ENCODE measurements around the gene JMJD8.
A peak's percentile ranks its signal among the peaks of the same experiment; 100 is the strongest.

Gene JMJD8

GRCh38 chr16:661184-661821 is 22.8 kb downstream of the JMJD8 start:
- TF ChIP-seq, protein P1, sequence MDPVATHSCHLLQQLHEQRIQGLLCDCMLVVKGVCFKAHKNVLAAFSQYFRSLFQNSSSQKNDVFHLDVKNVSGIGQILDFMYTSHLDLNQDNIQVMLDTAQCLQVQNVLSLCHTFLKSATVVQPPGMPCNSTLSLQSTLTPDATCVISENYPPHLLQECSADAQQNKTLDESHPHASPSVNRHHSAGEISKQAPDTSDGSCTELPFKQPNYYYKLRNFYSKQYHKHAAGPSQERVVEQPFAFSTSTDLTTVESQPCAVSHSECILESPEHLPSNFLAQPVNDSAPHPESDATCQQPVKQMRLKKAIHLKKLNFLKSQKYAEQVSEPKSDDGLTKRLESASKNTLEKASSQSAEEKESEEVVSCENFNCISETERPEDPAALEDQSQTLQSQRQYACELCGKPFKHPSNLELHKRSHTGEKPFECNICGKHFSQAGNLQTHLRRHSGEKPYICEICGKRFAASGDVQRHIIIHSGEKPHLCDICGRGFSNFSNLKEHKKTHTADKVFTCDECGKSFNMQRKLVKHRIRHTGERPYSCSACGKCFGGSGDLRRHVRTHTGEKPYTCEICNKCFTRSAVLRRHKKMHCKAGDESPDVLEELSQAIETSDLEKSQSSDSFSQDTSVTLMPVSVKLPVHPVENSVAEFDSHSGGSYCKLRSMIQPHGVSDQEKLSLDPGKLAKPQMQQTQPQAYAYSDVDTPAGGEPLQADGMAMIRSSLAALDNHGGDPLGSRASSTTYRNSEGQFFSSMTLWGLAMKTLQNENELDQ (tag by site-specific recombination; IDR thresholded peaks at IDR 0.05; ENCODE audit: low read depth) = no peak
- peak; percentile 42; the same call in 1 of the 2 replicates for TF ChIP-seq ZNF600 (tag by site-specific recombination; IDR thresholded peaks at IDR 0.05)
- peaks cover 0 to 57% of the 10 kb centered on the region in 2 experiments; a peak in 2 of 3 replicates for H3K36me3 ChIP-seq (ENCODE audit: control insufficient read depth in 2 of 2, insufficient read depth in 1 of 2, low read length in 2 of 2)
- H3K27ac ChIP-seq (ENCODE audit: extremely low read depth, low read depth, low read length) = no peak overlapping the region
- ChIA-PET POLR2A (interaction anchor here (1.2 kb wide), 1 partner anchor 14 kb away, joined by 4 read pairs; the partner anchor contains the start of gene RHBDL1), CTCF (interaction anchor here (0.5 to 0.9 kb wide), 2 partner anchors 12 to 759 kb away, joined by 3 to 4 read pairs; partner anchors contain the start of gene WDR90)
- H3K9me3 ChIP-seq (ENCODE audit: control insufficient read depth, insufficient read depth, low read depth, low read length) = no peaks in the 10 kb centered on the region
- no peak overlapping the region for H3K4me3 ChIP-seq (ENCODE audit: low read depth, low read length)
- H3K4me1 ChIP-seq (ENCODE audit: control insufficient read depth, insufficient read depth, low read length) = peaks cover 3% of the 10 kb centered on the region; the same call in 1 of the 2 replicates

GRCh38 chr16:660459-661183 is 23.5 kb downstream of the JMJD8 start:
- Histone ChIP-seq H3K4me1 (ENCODE audit: control insufficient read depth, insufficient read depth, low read length) (peaks cover 3% of the 10 kb centered on the region; the same call in 1 of the 2 replicates), H3K4me3 (ENCODE audit: low read depth, low read length) (no peak overlapping the region), H3K9me3 (ENCODE audit: control insufficient read depth, insufficient read depth, low read depth, low read length) (no peaks in the 10 kb centered on the region), H3K27ac (ENCODE audit: extremely low read depth, low read depth, low read length) (no peak overlapping the region), H3K36me3 (ENCODE audit: control insufficient read depth in 2 of 2, insufficient read depth in 1 of 2, low read length in 2 of 2) (peaks cover 0 to 60% of the 10 kb centered on the region in 2 experiments; a peak in 2 of 3 replicates)
- POLR2A ChIA-PET = interaction anchor here (0.9 kb wide), 1 partner anchor 11 kb away, joined by 4 read pairs; the partner anchor contains the start of gene WDR90
- CTCF ChIA-PET = no interaction called here
- no peak for TF ChIP-seq PRDM4 (tag by site-specific recombination; IDR thresholded peaks at IDR 0.05)
- TF ChIP-seq ZSCAN30 (tag by site-specific recombination; IDR thresholded peaks at IDR 0.05) = peak; percentile 74; the same call in 1 of the 2 replicates
- TF ChIP-seq ZNF677 (tag by site-specific recombination; IDR thresholded peaks at IDR 0.05) = no peak
- TF ChIP-seq, protein P2, sequence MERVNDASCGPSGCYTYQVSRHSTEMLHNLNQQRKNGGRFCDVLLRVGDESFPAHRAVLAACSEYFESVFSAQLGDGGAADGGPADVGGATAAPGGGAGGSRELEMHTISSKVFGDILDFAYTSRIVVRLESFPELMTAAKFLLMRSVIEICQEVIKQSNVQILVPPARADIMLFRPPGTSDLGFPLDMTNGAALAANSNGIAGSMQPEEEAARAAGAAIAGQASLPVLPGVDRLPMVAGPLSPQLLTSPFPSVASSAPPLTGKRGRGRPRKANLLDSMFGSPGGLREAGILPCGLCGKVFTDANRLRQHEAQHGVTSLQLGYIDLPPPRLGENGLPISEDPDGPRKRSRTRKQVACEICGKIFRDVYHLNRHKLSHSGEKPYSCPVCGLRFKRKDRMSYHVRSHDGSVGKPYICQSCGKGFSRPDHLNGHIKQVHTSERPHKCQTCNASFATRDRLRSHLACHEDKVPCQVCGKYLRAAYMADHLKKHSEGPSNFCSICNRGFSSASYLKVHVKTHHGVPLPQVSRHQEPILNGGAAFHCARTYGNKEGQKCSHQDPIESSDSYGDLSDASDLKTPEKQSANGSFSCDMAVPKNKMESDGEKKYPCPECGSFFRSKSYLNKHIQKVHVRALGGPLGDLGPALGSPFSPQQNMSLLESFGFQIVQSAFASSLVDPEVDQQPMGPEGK (tag by site-specific recombination; IDR thresholded peaks at IDR 0.05) = peak; percentile 80; the same call in 1 of the 2 replicates
- no peak for TF ChIP-seq ZEB2 (tag by site-specific recombination; IDR thresholded peaks at IDR 0.05)
- TF ChIP-seq ZNF600 (tag by site-specific recombination; IDR thresholded peaks at IDR 0.05) = peak; percentile 30
- peak; percentile 80 for TF ChIP-seq ZBTB8A (tag by site-specific recombination; IDR thresholded peaks at IDR 0.05)
- TF ChIP-seq, protein P3, sequence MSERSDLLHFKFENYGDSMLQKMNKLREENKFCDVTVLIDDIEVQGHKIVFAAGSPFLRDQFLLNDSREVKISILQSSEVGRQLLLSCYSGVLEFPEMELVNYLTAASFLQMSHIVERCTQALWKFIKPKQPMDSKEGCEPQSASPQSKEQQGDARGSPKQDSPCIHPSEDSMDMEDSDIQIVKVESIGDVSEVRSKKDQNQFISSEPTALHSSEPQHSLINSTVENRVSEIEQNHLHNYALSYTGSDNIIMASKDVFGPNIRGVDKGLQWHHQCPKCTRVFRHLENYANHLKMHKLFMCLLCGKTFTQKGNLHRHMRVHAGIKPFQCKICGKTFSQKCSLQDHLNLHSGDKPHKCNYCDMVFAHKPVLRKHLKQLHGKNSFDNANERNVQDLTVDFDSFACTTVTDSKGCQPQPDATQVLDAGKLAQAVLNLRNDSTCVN (tag by site-specific recombination; optimal IDR thresholded peaks at IDR 0.05) = peak; percentile 39
- TF ChIP-seq ZNF214 (tag by site-specific recombination; IDR thresholded peaks at IDR 0.05; ENCODE audit: borderline replicate concordance) = no peak
- TF ChIP-seq, protein P4, sequence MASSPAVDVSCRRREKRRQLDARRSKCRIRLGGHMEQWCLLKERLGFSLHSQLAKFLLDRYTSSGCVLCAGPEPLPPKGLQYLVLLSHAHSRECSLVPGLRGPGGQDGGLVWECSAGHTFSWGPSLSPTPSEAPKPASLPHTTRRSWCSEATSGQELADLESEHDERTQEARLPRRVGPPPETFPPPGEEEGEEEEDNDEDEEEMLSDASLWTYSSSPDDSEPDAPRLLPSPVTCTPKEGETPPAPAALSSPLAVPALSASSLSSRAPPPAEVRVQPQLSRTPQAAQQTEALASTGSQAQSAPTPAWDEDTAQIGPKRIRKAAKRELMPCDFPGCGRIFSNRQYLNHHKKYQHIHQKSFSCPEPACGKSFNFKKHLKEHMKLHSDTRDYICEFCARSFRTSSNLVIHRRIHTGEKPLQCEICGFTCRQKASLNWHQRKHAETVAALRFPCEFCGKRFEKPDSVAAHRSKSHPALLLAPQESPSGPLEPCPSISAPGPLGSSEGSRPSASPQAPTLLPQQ (tag by site-specific recombination; IDR thresholded peaks at IDR 0.05) = peak; percentile 62; the same call in 1 of the 2 replicates
- peak; percentile 71 for TF ChIP-seq CTCF (tag by site-specific recombination; IDR thresholded peaks at IDR 0.05)
- TF ChIP-seq KLF8 (tag by site-specific recombination; IDR thresholded peaks at IDR 0.05) = 0 out of 2 replicates have a peak, but pooled peaks have one; percentile 47
- TF ChIP-seq ZNF670 (tag by site-specific recombination; IDR thresholded peaks at IDR 0.05; ENCODE audit: low read depth) = no peak
- TF ChIP-seq ZNF610 (tag by site-specific recombination; IDR thresholded peaks at IDR 0.05; ENCODE audit: borderline replicate concordance) = 0 out of 2 replicates have a peak, but pooled peaks have one; percentile 16

All from HEK293 (cell line).